Natural killer cell (primary cell): Measurements from ENCODE around the gene HSPA12A. TPM values are rescaled to one million over a fixed set of nuclear protein-coding genes. Genes with fewer than 3 reads are reported as not detected.

Experiments used
- ATAC-seq, 3 donors: fragments of 150-1000 bp in 2 of 3; fragments of 200-7000 bp in 1 of 3; cut with Tn5 transposase; 1 replicate in 1 of 3; 2 replicates in 2 of 3; pipeline ENCODE4 v1.10.0; 2021; ENCODE audit warnings: mild to moderate bottlenecking in 2 of 3, moderate library complexity in 2 of 3
- DNase-seq, 2 donors: peaks; one replicate each; pipeline versions ENCODE4 v3.0.0 to v3.0.0-alpha.2; 2013 to 2021; ENCODE audit warnings: mixed read lengths in 1 of 2
- H3K27ac ChIP-seq: one replicate; pipeline ENCODE4 v1.5.1; 2013; ENCODE audit warnings: mild to moderate bottlenecking, low read length
- H3K27me3 ChIP-seq: one replicate; pipeline ENCODE4 v1.6.1; 2013; ENCODE audit warnings: low read length; ENCODE audit not compliant: control insufficient read depth, insufficient read depth
- H3K36me3 ChIP-seq: one replicate; pipeline ENCODE4 v1.6.1; 2013; ENCODE audit warnings: low read length; ENCODE audit not compliant: control insufficient read depth, insufficient read depth
- H3K4me1 ChIP-seq: one replicate; pipeline ENCODE4 v1.6.1; 2013; ENCODE audit warnings: low read length; ENCODE audit not compliant: control insufficient read depth, insufficient read depth
- H3K4me3 ChIP-seq: one replicate; pipeline ENCODE4 v1.5.1; 2013; ENCODE audit warnings: low read length
- H3K9me3 ChIP-seq: one replicate; pipeline ENCODE4 v1.6.1; 2013; ENCODE audit warnings: low read length; ENCODE audit not compliant: control insufficient read depth, insufficient read depth
- H3K27ac Mint-ChIP-seq, 2 donors: one replicate each; pipeline ENCODE4 v1.8.0; 2022; ENCODE audit warnings: mild to moderate bottlenecking in 2 of 2, mixed read lengths in 2 of 2, moderate library complexity in 1 of 2
- H3K27me3 Mint-ChIP-seq, 2 donors: one replicate each; pipeline ENCODE4 v1.8.0; 2022; ENCODE audit warnings: low read depth in 2 of 2, mixed read lengths in 2 of 2
- H3K36me3 Mint-ChIP-seq: one replicate; pipeline ENCODE4 v1.8.0; 2022; ENCODE audit warnings: mixed read lengths
- H3K4me1 Mint-ChIP-seq, 2 donors: one replicate each; pipeline ENCODE4 v1.8.0; 2022; ENCODE audit warnings: mixed read lengths in 2 of 2
- H3K4me3 Mint-ChIP-seq: one replicate; pipeline ENCODE4 v1.8.0; 2022; ENCODE audit warnings: mild to moderate bottlenecking, moderate library complexity, mixed read lengths
- H3K9me3 Mint-ChIP-seq, 2 donors: one replicate each; pipeline ENCODE4 v1.8.0; 2022; ENCODE audit warnings: mixed read lengths in 2 of 2
- WGBS: methylation state at CpG from one replicate; pipeline ENCODE4 v1.1.7; 2013; ENCODE audit warnings: missing lambda C conversion rate; ENCODE audit not compliant: insufficient coverage; 5-methylcytosine and 5-hydroxymethylcytosine counted together
- intact Hi-C: fragments of 100-400 bp; cut with micrococcal nuclease; formaldehyde crosslinking; loops from one replicate; pipeline ENCODE4 v1.14.2; 2022
- total RNA-seq, 4 donors: library from RNA; stranded (reverse); fragments of 120-200 nt in 1 of 4; gene quantifications; one replicate each; pipeline versions ENCODE4 v1.2.3 to v1.2.4, GENCODE V29; 2013 to 2022
- TF ChIP-seq, protein P1 (sequence below): fragments of 200-600 bp; IDR thresholded peaks from one replicate; pipeline ENCODE4 v1.8.0; 2022; ENCODE audit warnings: antibody characterized with exemption

The HSPA12A gene
- total RNA-seq, 3 donors from 2014 or later (not counting 1 experiment from before 2014, with no cell fraction given): 0.43 TPM; not detected in 2

DNA sequence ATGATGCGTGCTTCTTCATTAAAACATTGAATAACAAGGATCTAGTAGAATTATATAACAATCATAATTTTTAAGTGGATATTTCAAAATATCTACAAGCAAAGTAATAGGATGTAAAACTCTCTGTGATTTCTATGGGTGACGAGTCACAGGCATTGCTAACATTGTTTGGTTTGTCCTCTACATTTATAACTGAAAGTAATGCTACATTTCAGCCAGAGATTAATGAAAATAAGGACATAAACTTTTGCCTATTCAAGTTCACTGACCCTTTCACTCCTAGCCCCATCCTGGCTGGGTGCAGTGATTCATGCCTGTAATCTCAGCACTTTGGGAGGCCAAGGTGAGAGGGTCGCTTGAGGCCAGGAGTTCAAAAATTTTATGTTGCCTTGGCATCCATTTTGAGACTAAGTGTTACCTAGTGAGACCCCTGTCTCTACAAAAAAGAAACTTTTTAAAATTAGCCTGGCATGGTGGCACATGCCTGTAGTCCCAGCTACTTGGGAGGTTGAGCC, 38.4 kb upstream of the HSPA12A start:
- no peak overlapping the region for H3K4me3 Mint-ChIP-seq
- intact Hi-C loops: no loop called here
- H3K27ac ChIP-seq: no peak overlapping the region
- H3K4me1 Mint-ChIP-seq: no peaks in the 10 kb centered on the region
- no peak for DNase-seq
- no peaks in the 10 kb centered on the region for H3K27me3 Mint-ChIP-seq
- H3K4me1 ChIP-seq: no peaks in the 10 kb centered on the region
- no peak overlapping the region for H3K27ac Mint-ChIP-seq
- no peaks in the 10 kb centered on the region for H3K9me3 ChIP-seq
- ATAC-seq: no peak
- H3K9me3 Mint-ChIP-seq: no peaks in the 10 kb centered on the region
- H3K36me3 Mint-ChIP-seq: no peaks in the 10 kb centered on the region
- WGBS: 81% methylated on average over 2 of the region's 3 CpGs
- TF ChIP-seq, protein P1, sequence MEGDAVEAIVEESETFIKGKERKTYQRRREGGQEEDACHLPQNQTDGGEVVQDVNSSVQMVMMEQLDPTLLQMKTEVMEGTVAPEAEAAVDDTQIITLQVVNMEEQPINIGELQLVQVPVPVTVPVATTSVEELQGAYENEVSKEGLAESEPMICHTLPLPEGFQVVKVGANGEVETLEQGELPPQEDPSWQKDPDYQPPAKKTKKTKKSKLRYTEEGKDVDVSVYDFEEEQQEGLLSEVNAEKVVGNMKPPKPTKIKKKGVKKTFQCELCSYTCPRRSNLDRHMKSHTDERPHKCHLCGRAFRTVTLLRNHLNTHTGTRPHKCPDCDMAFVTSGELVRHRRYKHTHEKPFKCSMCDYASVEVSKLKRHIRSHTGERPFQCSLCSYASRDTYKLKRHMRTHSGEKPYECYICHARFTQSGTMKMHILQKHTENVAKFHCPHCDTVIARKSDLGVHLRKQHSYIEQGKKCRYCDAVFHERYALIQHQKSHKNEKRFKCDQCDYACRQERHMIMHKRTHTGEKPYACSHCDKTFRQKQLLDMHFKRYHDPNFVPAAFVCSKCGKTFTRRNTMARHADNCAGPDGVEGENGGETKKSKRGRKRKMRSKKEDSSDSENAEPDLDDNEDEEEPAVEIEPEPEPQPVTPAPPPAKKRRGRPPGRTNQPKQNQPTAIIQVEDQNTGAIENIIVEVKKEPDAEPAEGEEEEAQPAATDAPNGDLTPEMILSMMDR: no peak
- H3K36me3 ChIP-seq: no peaks in the 10 kb centered on the region
- H3K4me3 ChIP-seq: no peak overlapping the region
- no peaks in the 10 kb centered on the region for H3K27me3 ChIP-seq

DNA sequence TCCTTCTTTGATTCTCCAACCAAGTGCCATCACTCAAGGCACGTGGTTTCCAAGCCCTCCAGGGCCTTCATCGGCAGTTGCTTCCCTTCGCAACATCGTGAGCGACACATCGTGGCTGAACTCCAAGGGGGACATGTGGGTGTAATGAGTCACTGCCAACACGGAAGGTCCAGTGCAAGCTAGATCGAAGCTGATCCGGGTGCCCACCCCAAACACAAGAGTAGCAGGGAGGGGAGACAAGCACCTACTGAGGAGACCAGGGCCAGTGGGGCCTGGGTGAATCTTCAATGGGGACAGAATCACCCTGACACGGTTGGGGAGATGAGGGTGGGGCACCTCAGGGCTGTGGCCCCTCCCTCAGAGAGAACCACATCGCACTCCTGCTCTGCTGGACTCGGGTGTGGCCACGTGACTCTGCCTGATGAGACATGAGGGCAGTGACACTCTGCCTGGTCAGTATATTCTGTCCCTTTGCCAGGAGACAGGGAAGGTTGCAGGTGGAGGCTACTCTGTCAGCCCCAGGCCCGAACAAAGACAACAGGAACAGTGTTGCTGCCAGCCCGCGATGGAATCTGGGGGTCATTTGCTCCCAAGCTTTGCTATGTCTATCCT, 36.8 kb upstream of the HSPA12A start:
- DNase-seq: no peak
- no peaks in the 10 kb centered on the region for H3K9me3 ChIP-seq
- Mint-ChIP-seq H3K4me3 (no peak overlapping the region), H3K36me3 (no peaks in the 10 kb centered on the region), H3K4me1 (no peaks in the 10 kb centered on the region), H3K27me3 (no peaks in the 10 kb centered on the region), H3K9me3 (no peaks in the 10 kb centered on the region), H3K27ac (no peak overlapping the region)
- intact Hi-C loops: no loop called here
- H3K27me3 ChIP-seq: no peaks in the 10 kb centered on the region
- TF ChIP-seq, protein P1: no peak
- H3K4me1 ChIP-seq: no peaks in the 10 kb centered on the region
- H3K36me3 ChIP-seq: no peaks in the 10 kb centered on the region
- H3K4me3 ChIP-seq: no peak overlapping the region
- ATAC-seq: no peak
- no peak overlapping the region for H3K27ac ChIP-seq
- 84% methylated on average over 16 of the region's 16 CpGs for WGBS

DNA sequence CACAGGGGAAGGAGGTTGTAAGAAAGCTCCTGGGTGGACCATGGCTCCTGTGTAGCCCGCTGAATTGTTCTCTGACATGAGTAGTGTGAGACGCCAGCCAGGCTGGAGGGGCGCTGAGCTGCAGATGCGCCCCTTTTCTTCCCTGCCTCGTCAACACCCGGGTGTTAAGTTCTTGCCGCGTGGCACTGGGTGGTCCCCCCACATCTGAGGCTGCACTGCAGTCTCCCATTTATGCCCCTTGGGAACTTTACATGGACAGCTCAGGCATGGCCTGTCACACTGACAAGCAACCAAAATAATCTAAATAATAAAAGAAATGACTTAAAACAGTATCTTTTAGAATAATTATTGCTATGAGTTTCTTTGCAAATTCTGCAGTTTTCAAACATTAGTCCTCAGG, 34.6 kb upstream of the HSPA12A start:
- H3K27me3 ChIP-seq: no peaks in the 10 kb centered on the region
- ATAC-seq (no peak), DNase-seq (no peak)
- no peaks in the 10 kb centered on the region for H3K9me3 ChIP-seq
- no peaks in the 10 kb centered on the region for H3K27me3 Mint-ChIP-seq
- H3K4me1 ChIP-seq: no peaks in the 10 kb centered on the region
- no peak overlapping the region for H3K4me3 ChIP-seq
- no peaks in the 10 kb centered on the region for H3K36me3 Mint-ChIP-seq
- TF ChIP-seq, protein P1: no peak
- H3K4me3 Mint-ChIP-seq: no peak overlapping the region
- intact Hi-C loops: no loop called here
- no peaks in the 10 kb centered on the region for H3K9me3 Mint-ChIP-seq
- H3K27ac ChIP-seq: no peak overlapping the region
- no peaks in the 10 kb centered on the region for H3K36me3 ChIP-seq
- H3K4me1 Mint-ChIP-seq: no peaks in the 10 kb centered on the region
- WGBS: 83% methylated on average over 8 of the region's 8 CpGs
- H3K27ac Mint-ChIP-seq: no peak overlapping the region
